UCSD-AML1 (cell line): ENCODE measurements around the gene SFRP2.

Experiments
- DNase-seq: peaks from one replicate; lab custom pipeline; 2025; ENCODE audit not compliant: unreplicated experiment; lab: John Stamatoyannopoulos, UW

SFRP2 gene

DNA sequence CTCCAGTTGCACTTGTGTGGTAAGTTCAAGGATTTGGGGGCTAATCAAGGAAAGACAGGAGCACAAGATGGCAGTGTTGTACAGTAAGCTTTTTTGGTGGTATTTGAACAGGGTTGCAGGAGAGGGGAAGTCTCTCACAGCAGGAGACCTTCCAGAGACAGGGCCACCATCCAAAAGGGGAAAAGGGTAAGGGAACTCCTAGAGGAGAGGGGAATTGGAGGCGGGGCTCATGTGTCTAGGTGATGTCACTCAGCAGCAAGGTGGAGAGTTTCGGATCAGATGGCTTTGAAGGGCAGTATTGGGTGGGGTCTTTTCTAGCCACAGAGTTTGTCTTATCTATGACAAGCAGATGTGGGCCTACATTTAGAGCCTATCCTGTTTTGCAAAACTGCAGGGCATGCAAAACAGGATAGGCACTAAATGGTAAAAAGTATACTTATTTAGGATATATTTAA, 15.6 kb downstream of the SFRP2 start:
- DNase-seq: peak; percentile 29

GRCh38 chr4:153771046-153771445, 17.8 kb downstream of the SFRP2 start:
- DNase-seq: no peak

- DNase-seq: no peak
These were observed 22.1 kb downstream of the SFRP2 start for GRCh38 chr4:153766758-153767157.

DNA sequence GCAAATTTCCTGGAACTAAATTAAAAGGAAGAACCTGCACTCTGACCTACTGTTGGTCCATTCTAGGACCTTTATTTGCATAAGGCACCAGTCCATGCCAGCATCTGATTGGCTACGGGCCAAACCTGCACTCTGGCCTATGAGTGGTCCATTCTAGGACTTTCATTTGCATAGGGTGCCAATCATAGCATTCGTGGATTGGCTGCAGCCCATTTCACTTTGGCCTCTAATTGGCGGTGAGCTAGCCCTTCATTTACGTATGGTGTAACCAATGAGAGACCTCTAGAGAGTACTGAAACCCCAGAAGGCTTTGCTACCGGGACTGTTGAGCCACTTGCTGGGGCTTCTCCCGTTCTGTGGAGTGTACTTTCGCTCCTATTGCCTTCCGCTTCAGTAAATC, 23.0 kb downstream of the SFRP2 start:
- no peak for DNase-seq

DNA sequence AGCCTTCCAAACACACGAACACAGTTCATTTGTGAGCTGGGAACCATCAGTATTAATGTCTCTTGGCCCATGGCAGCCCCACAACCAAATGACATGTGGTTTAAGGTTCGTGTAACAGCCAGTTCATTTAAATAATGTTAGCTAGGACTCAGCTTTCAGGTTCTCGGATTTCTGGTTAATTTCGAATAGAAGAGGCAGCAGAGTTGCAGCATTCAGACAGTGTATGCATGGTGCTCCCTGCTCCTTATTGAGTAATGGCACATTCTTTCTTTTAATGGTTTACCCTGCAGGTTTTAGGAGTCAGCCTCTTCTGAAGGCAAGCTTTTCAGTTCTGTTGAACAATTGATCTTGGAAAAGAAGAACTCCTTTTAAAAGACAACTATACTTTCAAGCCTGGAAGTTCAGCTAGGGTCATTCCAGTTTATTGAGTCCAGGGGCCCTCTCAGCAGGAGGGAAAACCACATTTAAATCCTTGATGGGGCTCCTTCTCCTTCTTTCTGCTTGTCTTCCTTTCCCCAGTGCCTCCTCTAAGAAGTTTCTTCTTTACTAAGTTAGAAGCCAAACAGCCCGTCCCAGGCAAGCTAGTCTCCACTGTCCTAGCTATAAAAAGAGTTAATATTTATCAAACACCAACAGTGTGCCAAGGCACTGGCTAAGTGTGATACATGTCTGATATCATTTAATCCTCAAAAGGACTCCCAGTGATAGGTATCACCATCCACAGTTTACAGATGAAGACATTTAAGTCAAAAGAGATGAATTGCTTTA, 24.1 kb downstream of the SFRP2 start:
- DNase-seq: no peak

- DNase-seq: no peak
These were observed 25.5 kb downstream of the SFRP2 start for GRCh38 chr4:153763404-153763803.

DNA sequence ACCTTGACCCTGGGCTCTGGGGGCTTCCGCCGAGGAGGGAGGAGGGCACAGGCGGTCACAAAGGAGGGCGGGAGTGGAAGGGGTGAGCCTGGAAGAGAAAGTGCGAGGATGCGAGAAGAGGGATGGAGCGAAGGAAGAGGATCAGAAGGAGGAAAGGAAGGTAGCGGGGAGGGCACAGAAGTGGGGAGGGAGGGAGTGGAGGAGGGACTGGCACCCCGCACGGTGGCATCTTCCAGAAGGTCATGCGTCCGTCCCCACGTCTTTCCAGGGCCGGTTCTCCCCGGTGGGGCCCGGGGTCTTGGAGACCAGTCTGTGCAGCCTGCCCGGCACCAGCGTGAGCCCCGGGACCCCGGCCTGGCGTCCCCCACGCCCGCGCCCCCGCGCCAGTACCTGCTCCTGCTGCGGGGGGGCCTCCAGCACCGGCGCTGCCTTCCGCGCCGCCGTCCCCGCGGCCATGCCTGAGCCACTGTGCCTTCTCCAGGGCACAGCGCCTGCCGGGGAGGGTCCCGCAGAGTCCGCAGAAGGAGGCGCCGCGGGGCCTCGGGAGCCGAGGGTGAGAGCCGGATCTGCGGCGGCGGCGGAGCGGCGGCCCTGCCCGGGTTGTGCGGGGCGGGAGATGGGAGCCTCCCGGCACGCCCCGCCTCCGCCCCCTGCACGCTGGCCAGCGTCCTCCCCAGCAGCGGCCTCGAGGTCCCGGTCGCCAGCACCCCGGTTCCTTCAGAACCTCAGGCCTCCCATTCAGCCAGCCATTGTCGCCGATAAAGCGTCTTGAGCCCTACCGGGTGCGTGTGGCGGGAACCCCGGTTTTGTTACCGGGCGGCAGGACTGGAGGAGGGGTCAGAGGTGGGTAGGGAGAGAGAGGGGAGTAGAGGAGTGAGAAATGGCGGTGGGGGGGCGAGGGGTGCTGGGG, 29.2 kb downstream of the SFRP2 start, which contains the start of gene RNF175:
RNF175 (minus strand) TSS at position 618 of the 910 bp plus-strand sequence; CDS start at position 456, 162 bp downstream.
- no peak for DNase-seq

GRCh38 chr4:153758688-153759406, 30.0 kb downstream of the SFRP2 start:
- DNase-seq: no peak

DNA sequence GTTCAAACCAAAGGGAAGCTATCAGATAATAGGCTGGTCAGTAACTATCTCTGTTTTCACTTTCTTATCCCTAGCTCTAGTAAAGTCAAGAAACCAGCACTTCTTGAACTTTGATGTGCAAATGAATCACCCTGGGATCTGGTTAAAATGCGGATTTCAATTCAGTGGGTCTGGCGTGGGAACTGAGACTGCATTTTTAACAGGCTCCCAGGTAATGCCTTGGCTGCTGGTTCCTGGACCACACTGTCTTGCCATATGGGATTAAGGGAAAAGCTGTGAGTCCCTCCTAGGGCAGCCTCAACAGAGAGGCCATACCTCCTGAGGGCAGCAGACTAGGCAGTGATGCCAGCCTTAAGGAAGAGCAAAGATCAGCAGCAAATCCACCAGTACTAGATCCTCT, 30.7 kb downstream of the SFRP2 start:
- no peak for DNase-seq

- DNase-seq: no peak
These were observed 31.5 kb downstream of the SFRP2 start for GRCh38 chr4:153757407-153757806.

DNA sequence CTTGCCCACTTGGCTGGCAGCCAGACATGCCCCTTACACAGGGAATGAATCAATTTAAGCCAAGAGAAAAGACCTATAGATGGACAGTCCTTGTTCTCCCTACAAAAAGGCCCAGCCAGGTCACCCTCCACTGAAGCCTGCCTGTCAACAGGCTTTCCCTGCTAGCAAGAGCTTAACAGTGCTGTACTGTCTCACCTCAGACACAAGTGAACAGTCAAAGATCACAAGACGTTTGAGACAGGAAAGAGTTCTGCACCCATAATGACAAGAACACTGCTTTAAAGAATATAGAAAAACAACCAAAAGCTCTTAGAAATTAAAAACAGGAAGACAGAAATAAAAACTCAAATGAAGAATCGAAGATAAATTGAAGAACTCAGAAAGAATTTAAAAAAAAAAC, 33.7 kb downstream of the SFRP2 start:
- no peak for DNase-seq

DNA sequence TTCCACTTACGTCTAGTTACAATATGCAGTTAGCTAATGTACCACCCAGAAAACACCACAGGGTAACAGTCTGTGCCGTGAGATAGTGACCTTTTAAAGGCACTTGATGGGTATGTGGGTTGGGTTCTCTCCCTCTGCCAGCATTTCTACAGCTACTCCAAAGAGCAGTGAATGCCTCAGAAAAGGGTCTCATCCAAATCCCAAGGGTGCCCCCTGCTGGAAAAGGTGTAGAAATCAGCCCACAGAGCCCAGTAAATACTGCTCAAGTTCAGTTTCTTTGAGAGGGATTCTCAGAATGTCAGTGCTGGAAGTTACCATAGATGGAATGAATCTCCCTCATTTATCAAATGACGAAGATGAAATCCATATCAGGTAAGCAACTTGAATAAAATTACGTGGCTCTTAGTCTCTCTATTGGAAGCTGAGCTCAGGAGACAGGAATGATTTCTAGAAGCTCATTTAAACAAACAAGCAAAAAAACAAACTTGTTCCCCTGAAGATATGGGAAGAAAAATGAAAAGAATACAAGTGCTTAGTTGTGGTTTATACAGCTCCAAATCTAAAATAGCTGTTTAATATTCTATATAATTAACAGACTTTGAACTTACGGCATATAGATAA, 38.6 kb downstream of the SFRP2 start:
- peak; percentile 39 for DNase-seq

DNA sequence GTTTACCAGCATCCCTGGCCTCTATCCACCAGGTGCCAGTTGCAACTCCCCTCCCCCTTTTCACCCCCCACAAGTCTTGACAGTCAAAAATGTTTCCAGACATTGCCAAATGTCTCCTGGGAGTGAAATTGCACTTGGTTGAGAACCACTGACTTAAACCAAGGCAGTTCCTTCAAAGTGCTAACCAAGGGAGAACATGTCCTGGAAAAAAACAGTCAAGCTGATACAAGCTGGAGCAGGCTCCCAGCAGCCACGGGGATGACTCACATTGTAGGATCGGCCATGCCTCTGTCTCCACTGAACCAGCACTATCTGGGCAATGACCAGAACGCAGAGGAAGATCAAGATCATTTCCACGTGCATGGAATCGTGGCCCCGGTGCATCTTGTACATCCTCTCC, 40.5 kb downstream of the SFRP2 start:
- DNase-seq: peak; percentile 13

- no peak for DNase-seq
These were observed 41.4 kb downstream of the SFRP2 start for GRCh38 chr4:153747406-153747955.

- no peak for DNase-seq
These were observed 43.2 kb downstream of the SFRP2 start for GRCh38 chr4:153745651-153746050.

- DNase-seq: no peak
These were observed 47.3 kb downstream of the SFRP2 start for GRCh38 chr4:153741541-153741940.

GRCh38 chr4:153735906-153736461, 52.9 kb downstream of the SFRP2 start:
- no peak for DNase-seq

DNA sequence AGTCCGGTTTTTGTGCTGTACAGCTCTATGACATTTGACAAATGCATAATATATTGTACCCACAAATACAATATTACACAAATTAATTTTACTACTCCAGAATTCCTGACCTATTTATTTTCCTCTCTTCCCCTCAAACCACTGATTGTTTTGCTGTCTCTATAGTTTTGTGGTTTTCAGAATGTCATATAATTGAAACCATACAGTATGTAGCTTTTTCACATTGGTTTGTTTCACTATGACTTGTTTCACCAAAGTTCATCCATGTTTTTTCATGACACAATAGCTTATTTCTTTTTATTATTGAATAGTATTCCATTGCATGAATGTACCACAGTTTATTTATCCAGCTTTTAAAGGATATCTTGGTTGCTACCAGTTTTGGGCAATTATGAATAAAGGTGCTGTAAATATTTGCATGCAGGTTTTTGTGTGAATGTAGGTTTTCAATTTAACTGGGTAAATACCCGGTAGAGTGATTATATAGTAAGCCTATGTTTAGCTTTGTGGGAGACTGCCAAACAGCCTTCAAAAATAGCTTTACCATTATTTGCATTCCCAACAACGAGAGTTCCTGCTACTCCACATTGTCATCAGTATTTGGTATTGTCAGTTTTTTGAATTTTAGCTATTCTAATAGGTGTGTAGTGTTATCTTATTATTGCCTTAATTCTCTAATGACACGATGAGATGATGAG, 55.0 kb downstream of the SFRP2 start:
- no peak for DNase-seq

GRCh38 chr4:153731239-153731638, 57.6 kb downstream of the SFRP2 start:
- DNase-seq: no peak
